ENCODE results near the gene PIGZ. TPM values are rescaled to one million over a fixed set of nuclear protein-coding genes. Genes with fewer than 3 reads are reported as not detected.
A peak's percentile ranks its signal among the peaks of the same experiment; 100 is the strongest.

Gene PIGZ, protein sequence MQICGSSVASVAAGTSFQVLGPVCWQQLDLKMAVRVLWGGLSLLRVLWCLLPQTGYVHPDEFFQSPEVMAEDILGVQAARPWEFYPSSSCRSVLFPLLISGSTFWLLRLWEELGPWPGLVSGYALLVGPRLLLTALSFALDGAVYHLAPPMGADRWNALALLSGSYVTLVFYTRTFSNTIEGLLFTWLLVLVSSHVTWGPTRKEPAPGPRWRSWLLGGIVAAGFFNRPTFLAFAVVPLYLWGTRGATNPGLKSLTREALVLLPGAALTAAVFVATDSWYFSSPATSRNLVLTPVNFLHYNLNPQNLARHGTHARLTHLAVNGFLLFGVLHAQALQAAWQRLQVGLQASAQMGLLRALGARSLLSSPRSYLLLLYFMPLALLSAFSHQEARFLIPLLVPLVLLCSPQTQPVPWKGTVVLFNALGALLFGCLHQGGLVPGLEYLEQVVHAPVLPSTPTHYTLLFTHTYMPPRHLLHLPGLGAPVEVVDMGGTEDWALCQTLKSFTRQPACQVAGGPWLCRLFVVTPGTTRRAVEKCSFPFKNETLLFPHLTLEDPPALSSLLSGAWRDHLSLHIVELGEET
- 1 to 10 TPM; 1.2 to 7.1 (median 2.2) TPM for total RNA-seq

DNA sequence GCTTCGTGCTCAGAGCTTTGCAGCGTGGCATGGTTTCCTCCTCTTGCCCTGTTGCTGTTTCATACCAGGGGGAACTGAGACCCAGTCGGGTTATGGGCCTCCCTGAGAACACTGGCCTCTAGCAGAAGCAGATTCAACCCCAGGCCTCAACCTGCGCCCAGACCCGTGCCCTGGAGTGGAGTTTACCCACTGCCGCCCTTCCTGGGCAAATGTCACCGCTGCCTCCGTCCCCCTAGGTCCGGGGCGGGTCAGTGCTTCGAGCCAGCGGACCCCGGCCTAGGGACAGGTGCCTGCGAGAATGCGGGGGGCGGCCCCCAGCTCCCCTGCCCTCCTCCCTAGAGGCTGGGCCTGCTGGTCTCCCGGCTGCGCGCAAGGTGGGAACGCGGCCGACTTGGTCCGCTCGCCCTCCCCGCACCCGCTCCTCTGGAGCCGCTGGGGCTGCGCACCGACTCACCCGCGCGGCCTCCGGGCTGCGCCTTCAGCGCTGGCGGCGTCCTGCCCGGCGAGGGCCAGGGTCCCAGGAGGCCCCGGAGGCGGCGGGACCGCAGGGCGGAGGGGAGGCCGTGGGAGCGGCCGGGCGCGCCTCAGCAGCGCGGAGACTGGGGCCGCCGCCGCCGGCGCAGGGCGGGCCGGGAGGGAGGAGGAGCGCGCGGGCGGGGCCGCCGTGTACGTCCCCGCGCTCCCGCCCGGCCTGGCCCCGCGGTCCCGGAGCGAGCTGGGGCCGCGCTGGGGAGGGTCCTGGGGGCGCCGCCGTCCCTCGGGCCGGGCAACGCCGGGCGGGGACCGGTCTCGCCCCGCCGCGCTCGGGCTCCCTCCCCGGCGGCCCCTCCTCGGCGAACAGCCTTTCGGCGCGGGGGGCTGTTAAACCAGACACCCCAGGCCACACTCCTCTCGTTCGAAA, at the start of gene PIGZ:
TSS of gene PIGZ (minus strand) at position 601 of the 901 bp plus-strand sequence. CDS start 16,802 bp downstream, outside the sequence.
- H3K4me1 ChIP-seq (replicated peaks in 1 of 2): peaks cover 5 to 12% of the 10 kb centered on the region in 2 donors
- 3 to 60% (median 19%) methylated on average over 2 to 8 of the region's 98 CpGs; no CpG with 5 or more reads in 6 of the 10 experiments for WGBS, 10 experiments
- peak within 1 kb of the TSS; percentile 43 to 82 (median 58) for H3K4me3 ChIP-seq
- in situ Hi-C loops (cut with MboI; ENCODE audit: low pct_unique_long_range_greater_than_20kb in 2 of 9, low sequenced_read_pairs in 9 of 9, unreplicated experiment in 9 of 9): no loop called here
- H3K27ac ChIP-seq: peak within 1 kb of the TSS; percentile 4 to 12
- ATAC-seq (replicated peaks in 6 of 8): peak; percentile 70 to 84 (median 80)

DNA sequence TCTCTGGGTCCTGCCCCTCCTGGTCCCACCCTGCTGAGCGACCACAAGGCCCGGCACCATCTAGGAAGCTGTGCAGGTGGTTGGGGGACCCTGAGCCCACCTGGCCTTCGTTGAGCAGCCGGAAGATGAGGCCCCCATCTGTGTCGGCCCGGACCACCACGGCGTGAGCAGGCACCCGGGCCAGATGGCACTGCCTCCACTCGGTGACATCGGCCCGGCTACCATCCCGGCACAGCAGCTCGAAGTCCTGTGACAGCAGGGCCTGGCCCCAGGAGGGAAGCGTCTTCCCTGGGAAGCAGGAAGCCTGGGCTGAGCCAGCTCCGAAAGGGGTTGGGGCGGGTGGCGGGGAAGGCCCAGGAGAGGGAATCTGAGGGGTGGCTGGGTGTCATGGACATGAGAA, 48.4 kb upstream of the PIGZ start:
- no peak for ATAC-seq (replicated peaks in 6 of 8)
- 100% methylated on average over 1 to 2 of the region's 18 CpGs; no CpG with 5 or more reads in 8 of the 10 experiments for WGBS, 10 experiments
- Histone ChIP-seq H3K27ac (no peak overlapping the region), H3K4me3 (no peak overlapping the region), H3K4me1 (replicated peaks in 1 of 2) (peaks cover 0 to 6% of the 10 kb centered on the region in 2 donors)
- in situ Hi-C loops (cut with MboI; ENCODE audit: low pct_unique_long_range_greater_than_20kb in 2 of 9, low sequenced_read_pairs in 9 of 9, unreplicated experiment in 9 of 9): loop anchor here in 4 of 9 experiments (25.0 kb wide), 2 partner anchors 170 to 495 kb away; no protein-coding TSS in a partner anchor

DNA sequence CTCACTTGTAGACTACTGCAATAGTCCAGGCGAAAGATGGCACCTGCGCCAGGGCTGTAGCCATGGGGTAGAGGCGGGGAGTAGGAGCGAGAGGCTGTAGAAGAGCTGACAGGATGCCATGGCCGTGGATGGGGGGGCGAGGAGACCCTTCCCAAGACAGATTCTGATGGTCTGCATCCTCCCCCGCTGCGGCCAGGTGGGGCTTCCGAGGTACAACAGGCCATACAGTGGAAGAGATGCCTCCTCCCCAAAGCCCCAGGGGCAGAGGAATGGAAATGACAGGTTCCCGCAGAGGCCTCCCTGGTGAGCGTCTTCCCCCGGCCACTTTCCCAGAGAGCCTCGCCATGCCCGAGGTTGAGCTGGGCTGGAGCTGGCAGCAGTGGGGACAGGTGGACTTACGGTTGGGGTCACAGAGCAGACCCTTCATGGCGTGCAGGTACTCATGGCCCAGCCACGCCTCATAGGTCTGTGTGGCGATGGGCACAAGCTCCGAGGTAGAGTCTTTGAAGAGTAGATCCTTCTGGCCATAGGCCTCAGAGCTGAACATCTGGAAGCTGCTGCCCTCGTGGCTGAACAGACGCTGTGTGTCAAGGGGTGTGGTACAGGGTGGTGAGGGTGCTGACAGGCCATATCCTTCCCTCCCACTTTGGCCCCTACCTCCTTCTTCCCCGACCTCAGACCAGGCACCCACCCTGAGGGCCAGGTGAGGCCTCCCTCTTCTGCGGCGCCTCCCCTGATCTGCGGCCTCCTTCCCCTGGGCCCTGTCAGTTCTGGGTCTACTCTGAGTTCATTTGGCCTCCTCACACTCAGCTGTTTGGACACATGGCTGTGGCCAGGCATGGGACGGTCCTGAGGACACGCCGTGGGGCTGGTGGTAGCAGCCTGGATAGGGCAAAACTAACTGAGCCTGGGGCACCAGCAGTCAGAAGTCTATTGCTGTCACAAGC, 47.4 kb upstream of the PIGZ start:
- in situ Hi-C loops (cut with MboI; ENCODE audit: low pct_unique_long_range_greater_than_20kb in 2 of 9, low sequenced_read_pairs in 9 of 9, unreplicated experiment in 9 of 9): loop anchor here in 4 of 9 experiments (25.0 kb wide), 2 partner anchors 171 to 496 kb away; no protein-coding TSS in a partner anchor
- WGBS, 10 experiments: 80 to 100% (median 84%) methylated on average over 1 to 8 of the region's 28 CpGs; no CpG with 5 or more reads in 5 of the 10 experiments
- Histone ChIP-seq H3K27ac (no peak overlapping the region), H3K4me1 (replicated peaks in 1 of 2) (peaks cover 0 to 11% of the 10 kb centered on the region in 2 donors), H3K4me3 (no peak overlapping the region)
- peak in 3 of 8 experiments; percentile 42 to 71 (median 62) for ATAC-seq (replicated peaks in 6 of 8)

DNA sequence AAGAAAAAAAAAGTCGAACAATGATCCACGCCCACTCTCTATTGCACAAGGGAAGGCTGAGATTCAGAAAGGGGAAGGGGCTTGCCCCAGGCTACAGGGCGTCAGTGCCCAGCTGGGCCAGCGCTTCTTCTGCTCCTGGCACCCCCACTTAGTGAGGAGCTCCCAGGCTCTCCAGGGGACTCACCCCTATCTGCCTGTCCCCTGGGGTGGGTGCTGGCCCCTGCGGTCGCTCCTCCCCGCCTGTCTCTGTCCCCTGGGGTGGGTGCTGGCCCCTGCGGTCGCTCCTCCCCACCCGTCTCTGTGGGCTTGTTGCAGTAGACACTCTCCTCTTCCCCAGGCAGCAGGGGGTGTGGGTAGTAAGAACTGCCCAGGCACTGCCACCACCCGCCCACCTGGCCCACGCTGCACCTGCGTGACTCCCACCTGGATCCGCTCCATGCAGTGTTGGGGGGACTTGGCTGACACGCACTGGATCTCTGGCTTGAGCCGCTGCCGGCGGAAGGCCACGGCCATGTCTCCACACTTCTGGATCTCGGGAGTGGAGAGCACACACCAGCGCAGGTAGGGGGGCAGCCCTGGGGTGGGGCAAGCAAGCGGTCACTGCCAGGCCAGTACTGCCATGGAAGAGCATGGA, 46.4 kb upstream of the PIGZ start:
- Histone ChIP-seq H3K27ac (no peak overlapping the region), H3K4me1 (replicated peaks in 1 of 2) (peaks cover 0 to 11% of the 10 kb centered on the region in 2 donors), H3K4me3 (no peak overlapping the region)
- in situ Hi-C loops (cut with MboI; ENCODE audit: low pct_unique_long_range_greater_than_20kb in 2 of 9, low sequenced_read_pairs in 9 of 9, unreplicated experiment in 9 of 9): loop anchor here in 4 of 9 experiments (25.0 kb wide), 2 partner anchors 172 to 497 kb away; no protein-coding TSS in a partner anchor
- ATAC-seq (replicated peaks in 6 of 8): peak in 1 of 8 experiments; percentile 27
- 28 to 100% (median 100%) methylated on average over 2 to 6 of the region's 22 CpGs; no CpG with 5 or more reads in 5 of the 10 experiments for WGBS, 10 experiments

DNA sequence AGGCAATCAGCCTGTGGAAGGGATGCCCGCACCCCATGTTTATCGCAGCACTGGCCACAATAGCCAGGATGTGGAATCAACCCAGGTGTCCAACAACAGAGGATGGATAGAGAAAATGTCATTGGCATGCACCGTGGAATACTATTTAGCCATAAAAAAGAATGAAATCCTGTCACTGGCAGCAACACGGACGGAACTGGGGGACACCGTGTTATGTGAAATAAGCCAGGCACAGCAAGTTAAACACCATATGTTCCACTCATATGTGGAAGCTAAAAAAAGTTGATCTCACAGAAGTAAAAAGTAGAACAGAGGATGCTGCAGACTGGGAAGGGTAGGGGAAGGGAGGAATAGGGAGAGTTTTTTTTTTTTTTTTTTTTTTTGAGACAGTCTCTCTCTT, 45.4 kb upstream of the PIGZ start:
- Histone ChIP-seq H3K4me1 (replicated peaks in 1 of 2) (peaks cover 0 to 11% of the 10 kb centered on the region in 2 donors), H3K27ac (no peak overlapping the region), H3K4me3 (no peak overlapping the region)
- WGBS, 10 experiments: 60 to 98% (median 91%) methylated on average over 2 to 6 of the region's 6 CpGs; no CpG with 5 or more reads in 2 of the 10 experiments
- in situ Hi-C loops (cut with MboI; ENCODE audit: low pct_unique_long_range_greater_than_20kb in 2 of 9, low sequenced_read_pairs in 9 of 9, unreplicated experiment in 9 of 9): loop anchor here in 4 of 9 experiments (25.0 kb wide), 2 partner anchors 173 to 498 kb away; no protein-coding TSS in a partner anchor
- ATAC-seq (replicated peaks in 6 of 8): no peak

DNA sequence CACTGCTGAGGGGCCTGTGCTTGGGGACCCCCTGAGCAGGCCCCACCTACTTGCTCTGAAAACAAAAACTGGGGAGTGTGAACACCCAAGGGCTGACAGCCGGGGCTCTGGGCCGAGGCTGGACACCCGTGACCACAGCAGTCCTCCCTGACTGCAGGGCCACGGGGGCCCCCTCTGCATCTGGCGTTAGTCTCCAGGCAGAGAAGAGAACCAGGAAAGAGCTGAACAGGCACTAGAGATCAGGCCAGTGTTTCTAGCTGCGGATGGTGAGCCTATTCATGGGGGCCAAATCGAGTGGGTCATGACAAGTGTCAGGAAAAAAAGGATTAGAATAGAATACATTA, 43.9 kb upstream of the PIGZ start:
- Histone ChIP-seq H3K4me3 (no peak overlapping the region), H3K27ac (no peak overlapping the region), H3K4me1 (replicated peaks in 1 of 2) (peaks cover 0 to 11% of the 10 kb centered on the region in 2 donors)
- 75 to 100% (median 96%) methylated on average over 1 to 5 of the region's 7 CpGs; no CpG with 5 or more reads in 4 of the 10 experiments for WGBS, 10 experiments
- peak in 2 of 8 experiments; percentile 7 to 8 for ATAC-seq (replicated peaks in 6 of 8)
- in situ Hi-C loops (cut with MboI; ENCODE audit: low pct_unique_long_range_greater_than_20kb in 2 of 9, low sequenced_read_pairs in 9 of 9, unreplicated experiment in 9 of 9): loop anchor here in 4 of 9 experiments (25.0 kb wide), 2 partner anchors 175 to 500 kb away; no protein-coding TSS in a partner anchor

DNA sequence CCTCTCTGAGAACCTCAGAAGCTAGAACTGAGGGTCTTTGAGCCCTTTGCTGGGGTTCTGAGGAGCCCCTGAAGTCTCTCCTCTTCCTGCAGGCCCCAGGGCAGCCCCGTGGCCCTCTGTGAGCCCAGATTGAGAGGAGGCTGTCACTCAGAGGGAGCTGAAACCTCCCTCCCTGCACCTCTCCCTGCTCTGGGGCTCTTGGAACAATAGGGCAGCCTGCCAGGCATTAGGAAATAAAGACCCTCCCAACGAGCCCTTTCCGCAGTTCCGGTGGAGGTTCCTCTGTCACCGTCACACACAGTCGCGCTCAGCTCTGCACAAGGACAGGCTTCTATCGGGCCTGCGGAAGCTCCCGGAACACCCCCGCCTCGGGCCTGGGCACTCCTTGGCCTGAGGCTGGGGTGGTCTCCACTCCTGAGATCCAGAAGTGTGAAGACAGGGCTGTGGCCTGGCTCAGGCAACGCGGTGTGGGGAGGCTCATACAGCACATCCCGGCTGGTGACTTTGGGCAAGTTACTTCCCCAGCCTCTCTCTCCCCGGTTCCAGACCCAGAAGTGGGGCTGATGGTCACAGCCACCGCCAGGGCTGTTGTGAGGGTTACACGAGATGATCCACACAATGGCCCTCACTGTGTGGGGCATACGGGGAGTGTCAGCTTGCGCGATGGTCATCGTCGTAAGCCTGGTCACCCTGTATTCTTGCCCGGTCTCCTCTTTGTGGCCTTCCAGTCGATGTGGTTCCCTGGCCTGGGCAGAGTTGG, 43.3 kb upstream of the PIGZ start:
- WGBS, 10 experiments: 0 to 91% (median 69%) methylated on average over 1 to 11 of the region's 25 CpGs; no CpG with 5 or more reads in 6 of the 10 experiments
- Histone ChIP-seq H3K4me3 (no peak overlapping the region), H3K4me1 (replicated peaks in 1 of 2) (peaks cover 0 to 11% of the 10 kb centered on the region in 2 donors), H3K27ac (no peak overlapping the region)
- ATAC-seq (replicated peaks in 6 of 8): peak in 4 of 8 experiments; percentile 28 to 63 (median 58)
- in situ Hi-C loops (cut with MboI; ENCODE audit: low pct_unique_long_range_greater_than_20kb in 2 of 9, low sequenced_read_pairs in 9 of 9, unreplicated experiment in 9 of 9): loop anchor here in 4 of 9 experiments (25.0 kb wide), 2 partner anchors 175 to 500 kb away; no protein-coding TSS in a partner anchor

DNA sequence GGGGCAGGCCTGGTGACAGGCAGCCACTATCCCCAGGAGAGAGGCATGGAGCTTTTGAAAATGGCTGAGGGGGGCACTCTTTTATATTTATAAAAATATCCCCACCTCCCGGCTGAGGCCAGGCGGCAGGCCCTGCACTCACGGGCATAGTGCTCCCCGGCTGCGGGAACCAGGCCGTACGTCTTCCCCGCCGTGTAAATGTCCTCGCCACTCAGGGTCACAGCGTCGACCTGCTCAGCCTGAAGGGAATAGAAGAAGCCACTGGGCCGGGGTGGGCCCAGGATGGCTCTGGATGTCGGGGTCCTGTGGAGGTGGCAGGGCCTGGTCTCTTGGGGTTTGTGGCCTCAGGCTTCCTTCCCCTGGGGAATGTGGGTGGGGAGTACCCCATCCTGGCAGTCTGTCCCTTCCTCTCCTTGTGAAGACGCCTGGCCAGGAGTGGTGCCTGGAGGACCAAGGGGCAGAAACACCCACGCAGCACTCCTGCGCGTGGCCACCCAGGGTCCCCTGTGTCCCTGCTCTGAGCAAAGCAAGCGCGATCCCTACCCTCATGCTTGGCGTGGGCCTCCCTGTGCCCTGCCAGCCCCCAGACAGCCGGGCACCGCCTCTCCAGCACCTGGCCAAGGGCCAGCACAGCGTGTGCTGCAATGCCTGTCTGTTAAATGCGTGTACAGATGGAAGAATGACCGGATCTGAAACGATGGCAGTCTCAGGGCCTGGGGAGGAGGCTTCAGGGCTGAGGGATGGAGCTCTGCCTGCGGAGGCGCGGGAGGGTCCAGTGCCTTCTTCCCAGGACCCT, 42.1 kb upstream of the PIGZ start:
- 79 to 100% (median 91%) methylated on average over 1 to 17 of the region's 30 CpGs; no CpG with 5 or more reads in 6 of the 10 experiments for WGBS, 10 experiments
- ATAC-seq (replicated peaks in 6 of 8): peak in 7 of 8 experiments; percentile 18 to 57 (median 38)
- Histone ChIP-seq H3K27ac (no peak overlapping the region), H3K4me3 (no peak overlapping the region), H3K4me1 (replicated peaks in 1 of 2) (peaks cover 0 to 11% of the 10 kb centered on the region in 2 donors)
- in situ Hi-C loops (cut with MboI; ENCODE audit: low pct_unique_long_range_greater_than_20kb in 2 of 9, low sequenced_read_pairs in 9 of 9, unreplicated experiment in 9 of 9): loop anchor here in 4 of 9 experiments (25.0 kb wide), 2 partner anchors 177 to 502 kb away; no protein-coding TSS in a partner anchor

DNA sequence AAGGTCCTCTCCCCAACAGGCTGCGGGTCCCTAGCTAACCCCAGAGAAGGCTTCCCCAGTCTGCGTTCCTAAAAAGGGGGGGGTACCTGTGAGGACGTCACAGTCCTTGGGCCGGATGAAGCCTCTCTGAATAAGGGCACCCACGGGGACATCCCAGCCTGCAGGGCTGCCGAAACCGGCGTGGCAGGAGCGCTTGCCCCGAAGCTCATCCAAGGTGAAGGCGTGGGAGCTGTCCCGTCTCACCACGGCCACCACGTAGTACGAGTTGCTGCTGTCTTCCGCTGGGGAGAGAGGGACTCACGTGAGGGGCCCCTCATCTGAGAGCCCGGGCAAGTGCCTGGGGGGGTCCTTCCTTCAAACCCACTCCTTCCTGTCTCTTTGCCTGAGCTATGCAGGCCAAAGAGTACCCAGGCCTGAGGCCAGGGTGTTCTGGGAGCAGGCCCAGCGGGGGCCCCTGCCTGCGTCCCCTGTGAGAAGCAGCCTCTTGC, 40.9 kb upstream of the PIGZ start:
- Histone ChIP-seq H3K4me1 (replicated peaks in 1 of 2) (peaks cover 0 to 11% of the 10 kb centered on the region in 2 donors), H3K27ac (no peak overlapping the region), H3K4me3 (no peak overlapping the region)
- no peak for ATAC-seq (replicated peaks in 6 of 8)
- in situ Hi-C loops (cut with MboI; ENCODE audit: low pct_unique_long_range_greater_than_20kb in 2 of 9, low sequenced_read_pairs in 9 of 9, unreplicated experiment in 9 of 9): loop anchor here in 4 of 9 experiments (25.0 kb wide), 2 partner anchors 178 to 503 kb away; no protein-coding TSS in a partner anchor
- WGBS, 10 experiments: 83 to 100% (median 93%) methylated on average over 2 to 3 of the region's 20 CpGs; no CpG with 5 or more reads in 7 of the 10 experiments

Measured in motor neuron (in vitro differentiated cells).